ENCODE data around the gene ERBIN. TPM values are rescaled to one million over a fixed set of nuclear protein-coding genes. Genes with fewer than 3 reads are reported as not detected.

Gene ERBIN
- total and polyA plus RNA-seq, 2 of the 13 experiments (the other 11 are each of a cell fraction or from before 2014, with no cell fraction given) = 14.4 to 41.7 TPM

DNA sequence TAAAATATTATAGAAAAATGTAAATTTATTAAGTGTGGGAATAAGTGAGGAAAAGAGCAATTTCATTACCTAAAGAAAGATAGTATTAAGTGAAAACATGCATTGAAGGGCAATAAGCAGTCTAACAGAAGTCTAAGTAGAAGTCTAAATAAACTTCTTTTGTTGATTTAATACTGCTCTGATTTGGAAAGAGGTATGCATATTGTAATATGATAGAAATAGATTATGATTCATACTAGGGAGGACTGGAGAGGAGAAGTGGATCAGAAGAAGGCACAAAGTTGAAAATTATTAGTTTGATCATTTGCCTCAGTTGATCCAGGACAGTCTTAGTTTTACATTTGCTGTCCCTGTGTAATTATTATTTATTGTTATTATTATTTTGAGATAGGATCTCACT, 6.6 kb upstream of the ERBIN start:
- Histone ChIP-seq H4K20me1 (ENCODE audit: insufficient read depth, low read length) (no peaks in the 10 kb centered on the region), H3K36me3 (replicated peaks in 1 of 2; ENCODE audit: control insufficient read depth in 1 of 2, insufficient read depth in 2 of 2, low read length in 2 of 2) (no peaks in the 10 kb centered on the region), H2AFZ (ENCODE audit: low read length) (no peak overlapping the region), H3K9me3 (ENCODE audit: low read length) (no peaks in the 10 kb centered on the region), H3K4me3 (replicated peaks in 1 of 3; ENCODE audit: insufficient read depth in 1 of 3, low read depth in 2 of 3, low read length in 3 of 3) (no peak overlapping the region), H3K27me3 (ENCODE audit: control insufficient read depth in 1 of 2, insufficient read depth in 2 of 2, low read length in 2 of 2) (no peaks in the 10 kb centered on the region), H3K27ac (ENCODE audit: extremely low read length, insufficient read depth, low read length) (no peak overlapping the region), H3K4me2 (ENCODE audit: low read depth, low read length) (no peak overlapping the region), H3K4me1 (ENCODE audit: insufficient read depth, low read length) (peaks cover 28% of the 10 kb centered on the region), H3K9ac (ENCODE audit: insufficient read depth, low read depth, low read length) (no peak overlapping the region), H3K79me2 (ENCODE audit: insufficient read depth, low read length) (no peaks in the 10 kb centered on the region)
- no peak for DNase-seq (ENCODE audit: low spot score)
- no peak for FAIRE-seq
- no peak for ATAC-seq
- in situ Hi-C loops (cut with HindIII; ENCODE audit: extremely low pct_ligation_motif_present, low pct_unique_long_range_greater_than_20kb) = no loop called here
- CTCF ChIA-PET (ENCODE audit: low intra/inter-chr PET ratio, low total read pairs) = no interaction called here
- POLR2A ChIA-PET = no interaction called here
- intact Hi-C loops (cut with micrococcal nuclease; ENCODE audit: unreplicated experiment) = loop anchor here (10.0 kb wide), 1 partner anchor 295 kb away; the partner anchor contains the start of genes SHLD3, TRAPPC13 and TRIM23
- no TSS peak for BruUV-seq (replicated peaks)
- no peak for TF ChIP-seq ISX (CRISPR knock-in tag; conservative IDR thresholded peaks at IDR 0.05)
- no peak for TF ChIP-seq THAP11 (CRISPR knock-in tag; IDR thresholded peaks at IDR 0.05)
- TF ChIP-seq, protein P1, sequence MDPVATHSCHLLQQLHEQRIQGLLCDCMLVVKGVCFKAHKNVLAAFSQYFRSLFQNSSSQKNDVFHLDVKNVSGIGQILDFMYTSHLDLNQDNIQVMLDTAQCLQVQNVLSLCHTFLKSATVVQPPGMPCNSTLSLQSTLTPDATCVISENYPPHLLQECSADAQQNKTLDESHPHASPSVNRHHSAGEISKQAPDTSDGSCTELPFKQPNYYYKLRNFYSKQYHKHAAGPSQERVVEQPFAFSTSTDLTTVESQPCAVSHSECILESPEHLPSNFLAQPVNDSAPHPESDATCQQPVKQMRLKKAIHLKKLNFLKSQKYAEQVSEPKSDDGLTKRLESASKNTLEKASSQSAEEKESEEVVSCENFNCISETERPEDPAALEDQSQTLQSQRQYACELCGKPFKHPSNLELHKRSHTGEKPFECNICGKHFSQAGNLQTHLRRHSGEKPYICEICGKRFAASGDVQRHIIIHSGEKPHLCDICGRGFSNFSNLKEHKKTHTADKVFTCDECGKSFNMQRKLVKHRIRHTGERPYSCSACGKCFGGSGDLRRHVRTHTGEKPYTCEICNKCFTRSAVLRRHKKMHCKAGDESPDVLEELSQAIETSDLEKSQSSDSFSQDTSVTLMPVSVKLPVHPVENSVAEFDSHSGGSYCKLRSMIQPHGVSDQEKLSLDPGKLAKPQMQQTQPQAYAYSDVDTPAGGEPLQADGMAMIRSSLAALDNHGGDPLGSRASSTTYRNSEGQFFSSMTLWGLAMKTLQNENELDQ (CRISPR knock-in tag; IDR thresholded peaks at IDR 0.05; ENCODE audit: borderline replicate concordance) = no peak

DNA sequence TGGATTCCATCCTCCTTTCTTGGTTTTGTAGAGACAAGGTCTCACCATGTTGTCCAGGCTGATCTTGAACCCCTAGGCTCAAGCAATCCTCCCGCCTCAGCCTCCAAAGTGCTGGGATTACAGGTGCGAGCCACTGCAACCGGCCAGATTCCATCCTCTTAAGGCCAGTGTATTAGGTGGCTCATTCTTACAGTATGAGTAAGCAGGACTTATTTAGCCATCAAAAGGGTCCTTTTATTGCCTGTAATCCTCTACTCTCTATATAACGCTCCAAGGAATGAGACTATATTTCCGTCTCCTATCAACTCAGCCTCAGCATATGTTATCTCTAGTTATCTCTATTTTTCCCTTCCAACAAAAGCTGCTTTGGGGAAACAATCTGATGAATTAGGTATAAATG, 3.0 kb upstream of the ERBIN start:
- BruUV-seq (replicated peaks) = no TSS peak
- no peaks in the 10 kb centered on the region; a peak in 1 of 5 replicates for H3K27me3 ChIP-seq (ENCODE audit: control insufficient read depth in 1 of 2, insufficient read depth in 2 of 2, low read length in 2 of 2)
- POLR2A ChIA-PET = no interaction called here
- no peak overlapping the region for H3K4me3 ChIP-seq (replicated peaks in 1 of 3; ENCODE audit: insufficient read depth in 1 of 3, low read depth in 2 of 3, low read length in 3 of 3)
- H3K4me1 ChIP-seq (ENCODE audit: insufficient read depth, low read length) = peaks cover 26% of the 10 kb centered on the region
- no peak overlapping the region for H2AFZ ChIP-seq (ENCODE audit: low read length)
- ATAC-seq (no peak), DNase-seq (ENCODE audit: low spot score) (no peak), FAIRE-seq (no peak)
- no peak overlapping the region for H3K27ac ChIP-seq (ENCODE audit: extremely low read length, insufficient read depth, low read length)
- TF ChIP-seq MAF1 (CRISPR knock-in tag; IDR thresholded peaks at IDR 0.05; ENCODE audit: borderline replicate concordance) = no peak
- TF ChIP-seq MBNL3 (CRISPR knock-in tag; conservative IDR thresholded peaks at IDR 0.05) = no peak
- TF ChIP-seq, protein P2, sequence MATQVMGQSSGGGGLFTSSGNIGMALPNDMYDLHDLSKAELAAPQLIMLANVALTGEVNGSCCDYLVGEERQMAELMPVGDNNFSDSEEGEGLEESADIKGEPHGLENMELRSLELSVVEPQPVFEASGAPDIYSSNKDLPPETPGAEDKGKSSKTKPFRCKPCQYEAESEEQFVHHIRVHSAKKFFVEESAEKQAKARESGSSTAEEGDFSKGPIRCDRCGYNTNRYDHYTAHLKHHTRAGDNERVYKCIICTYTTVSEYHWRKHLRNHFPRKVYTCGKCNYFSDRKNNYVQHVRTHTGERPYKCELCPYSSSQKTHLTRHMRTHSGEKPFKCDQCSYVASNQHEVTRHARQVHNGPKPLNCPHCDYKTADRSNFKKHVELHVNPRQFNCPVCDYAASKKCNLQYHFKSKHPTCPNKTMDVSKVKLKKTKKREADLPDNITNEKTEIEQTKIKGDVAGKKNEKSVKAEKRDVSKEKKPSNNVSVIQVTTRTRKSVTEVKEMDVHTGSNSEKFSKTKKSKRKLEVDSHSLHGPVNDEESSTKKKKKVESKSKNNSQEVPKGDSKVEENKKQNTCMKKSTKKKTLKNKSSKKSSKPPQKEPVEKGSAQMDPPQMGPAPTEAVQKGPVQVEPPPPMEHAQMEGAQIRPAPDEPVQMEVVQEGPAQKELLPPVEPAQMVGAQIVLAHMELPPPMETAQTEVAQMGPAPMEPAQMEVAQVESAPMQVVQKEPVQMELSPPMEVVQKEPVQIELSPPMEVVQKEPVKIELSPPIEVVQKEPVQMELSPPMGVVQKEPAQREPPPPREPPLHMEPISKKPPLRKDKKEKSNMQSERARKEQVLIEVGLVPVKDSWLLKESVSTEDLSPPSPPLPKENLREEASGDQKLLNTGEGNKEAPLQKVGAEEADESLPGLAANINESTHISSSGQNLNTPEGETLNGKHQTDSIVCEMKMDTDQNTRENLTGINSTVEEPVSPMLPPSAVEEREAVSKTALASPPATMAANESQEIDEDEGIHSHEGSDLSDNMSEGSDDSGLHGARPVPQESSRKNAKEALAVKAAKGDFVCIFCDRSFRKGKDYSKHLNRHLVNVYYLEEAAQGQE (IDR thresholded peaks at IDR 0.05; ENCODE audit: borderline replicate concordance in 1 of 2, low read depth in 1 of 2, low read length in 2 of 2) = no peak
- TF ChIP-seq, protein P3, sequence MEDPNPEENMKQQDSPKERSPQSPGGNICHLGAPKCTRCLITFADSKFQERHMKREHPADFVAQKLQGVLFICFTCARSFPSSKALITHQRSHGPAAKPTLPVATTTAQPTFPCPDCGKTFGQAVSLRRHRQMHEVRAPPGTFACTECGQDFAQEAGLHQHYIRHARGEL (CRISPR knock-in tag; IDR thresholded peaks at IDR 0.05) = no peak
- TF ChIP-seq NR3C1 (CRISPR knock-in tag; IDR thresholded peaks at IDR 0.05) = no peak
- no peak for TF ChIP-seq ZNF569 (CRISPR knock-in tag; IDR thresholded peaks at IDR 0.05; ENCODE audit: borderline replicate concordance)
- TF ChIP-seq PHF20 (CRISPR knock-in tag; IDR thresholded peaks at IDR 0.05) = no peak
- TF ChIP-seq SMYD3 (CRISPR knock-in tag; IDR thresholded peaks at IDR 0.05) = no peak
- TF ChIP-seq ZNF556 (CRISPR knock-in tag; IDR thresholded peaks at IDR 0.05; ENCODE audit: borderline replicate concordance) = no peak
- no peaks in the 10 kb centered on the region for H3K36me3 ChIP-seq (replicated peaks in 1 of 2; ENCODE audit: control insufficient read depth in 1 of 2, insufficient read depth in 2 of 2, low read length in 2 of 2)
- intact Hi-C loops (cut with micrococcal nuclease; ENCODE audit: unreplicated experiment) (loop anchor here (10.0 kb wide), 1 partner anchor 299 kb away; the partner anchor contains the start of genes SHLD3, TRAPPC13 and TRIM23), in situ Hi-C loops (cut with HindIII; ENCODE audit: extremely low pct_ligation_motif_present, low pct_unique_long_range_greater_than_20kb) (no loop called here)
- CTCF ChIA-PET (ENCODE audit: low intra/inter-chr PET ratio, low total read pairs) = no interaction called here
- peaks cover 21% of the 10 kb centered on the region for H3K79me2 ChIP-seq (ENCODE audit: insufficient read depth, low read length)
- peaks cover 5% of the 10 kb centered on the region for H4K20me1 ChIP-seq (ENCODE audit: insufficient read depth, low read length)
- no peak overlapping the region for H3K9ac ChIP-seq (ENCODE audit: insufficient read depth, low read depth, low read length)
- WGBS (ENCODE audit: low lambda C conversion rate) = 92% methylated on average over 5 of the region's 5 CpGs
- H3K9me3 ChIP-seq (ENCODE audit: low read length) = no peaks in the 10 kb centered on the region
- no peak overlapping the region for H3K4me2 ChIP-seq (ENCODE audit: low read depth, low read length)

Measured in HepG2 (cell line).